ENCODE data around the gene HACD4.

The HACD4 gene, protein sequence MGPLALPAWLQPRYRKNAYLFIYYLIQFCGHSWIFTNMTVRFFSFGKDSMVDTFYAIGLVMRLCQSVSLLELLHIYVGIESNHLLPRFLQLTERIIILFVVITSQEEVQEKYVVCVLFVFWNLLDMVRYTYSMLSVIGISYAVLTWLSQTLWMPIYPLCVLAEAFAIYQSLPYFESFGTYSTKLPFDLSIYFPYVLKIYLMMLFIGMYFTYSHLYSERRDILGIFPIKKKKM

DNA sequence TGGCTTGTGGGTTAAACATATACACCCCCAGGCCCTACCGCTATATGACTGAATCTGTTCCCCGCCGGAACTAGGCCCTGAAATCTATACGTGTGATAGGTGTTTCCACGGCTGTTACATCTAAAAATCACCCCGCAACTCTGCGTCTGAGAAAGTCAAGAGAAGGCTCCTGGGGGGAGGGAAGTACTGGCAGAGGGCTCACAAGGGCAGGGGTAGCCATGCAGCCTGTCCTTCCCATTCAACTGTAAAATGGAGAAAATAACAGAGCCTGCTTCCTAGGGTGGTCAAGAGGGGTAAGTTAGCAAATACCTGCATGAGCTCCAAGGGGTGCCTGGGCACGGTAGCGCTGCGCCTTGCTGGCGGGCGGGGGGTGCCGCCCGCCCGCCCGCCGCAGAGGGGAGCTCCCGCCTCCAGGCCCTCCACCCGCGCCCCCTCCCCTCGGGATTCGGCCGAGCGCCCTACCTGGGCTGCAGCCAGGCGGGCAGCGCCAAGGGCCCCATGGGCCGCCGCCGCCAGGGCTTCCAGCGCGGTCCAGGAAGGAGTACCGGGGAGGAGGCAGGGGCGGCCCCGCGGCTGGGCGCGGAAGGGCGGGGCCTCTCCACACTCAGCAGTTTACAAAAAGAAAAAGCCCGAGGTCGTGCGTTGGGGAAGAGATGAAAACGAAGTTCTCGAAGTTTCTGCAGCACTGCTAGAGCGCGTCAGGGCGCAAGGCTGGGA is at the start of gene HACD4:
Gene HACD4, minus strand, starts transcription at position 550 of the 717 bp plus-strand sequence. Its CDS starts 50 bp downstream, at position 500.
- in situ Hi-C loops (cut with HindIII; ENCODE audit: low sequenced_read_pairs), result no loop called here

DNA sequence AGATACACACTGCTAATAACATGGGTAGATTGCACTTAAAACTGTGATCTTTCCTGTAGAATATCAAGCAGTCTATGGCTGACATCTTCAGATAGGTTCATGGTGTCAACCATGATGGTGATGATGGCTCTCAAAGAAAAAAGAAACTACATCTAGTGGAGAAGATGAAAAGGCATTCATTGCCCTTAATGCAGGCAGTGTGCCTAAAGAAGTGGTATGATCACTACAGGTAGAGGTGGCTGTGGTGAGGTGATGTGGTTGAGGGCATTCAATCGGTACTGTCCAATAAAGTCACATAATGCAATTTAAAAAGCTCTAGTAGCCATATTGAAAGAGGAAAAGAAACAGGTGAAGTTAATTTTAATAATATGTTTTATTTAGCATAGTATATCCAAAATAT is 49.4 kb upstream of the HACD4 start:
- in situ Hi-C loops (cut with HindIII; ENCODE audit: low sequenced_read_pairs), result no loop called here

GRCh38 chr9:21078702-21079101 is 47.3 kb upstream of the HACD4 start:
- in situ Hi-C loops (cut with HindIII; ENCODE audit: low sequenced_read_pairs), result no loop called here

- in situ Hi-C loops (cut with HindIII; ENCODE audit: low sequenced_read_pairs), result no loop called here
These were observed 46.3 kb upstream of the HACD4 start, which contains the start of gene IFNB1 for GRCh38 chr9:21077781-21078180. Gene IFNB1 (minus strand): TSS chr9:21077942. CDS start chr9:21077869, 73 bp downstream.

DNA sequence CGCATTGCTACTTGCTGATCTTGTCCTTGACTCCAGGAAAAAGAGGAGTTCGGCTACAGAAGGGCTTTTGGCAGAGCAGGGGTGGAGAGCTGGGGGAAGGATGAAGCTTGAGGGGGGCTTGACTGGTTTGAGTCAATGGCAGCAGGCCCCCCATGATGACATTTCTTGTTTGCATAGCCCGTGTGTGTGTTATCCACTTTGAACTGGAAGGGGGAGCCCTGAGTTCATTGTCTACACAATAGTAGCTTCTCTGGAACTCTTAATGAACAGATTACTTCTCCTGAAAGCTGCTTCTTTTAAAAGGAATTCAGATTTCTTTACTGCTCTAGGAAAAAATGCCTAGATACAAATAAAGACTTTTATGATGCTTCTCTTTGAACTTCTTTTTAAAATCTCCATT is 44.0 kb upstream of the HACD4 start:
- in situ Hi-C loops (cut with HindIII; ENCODE audit: low sequenced_read_pairs), result no loop called here

- in situ Hi-C loops (cut with HindIII; ENCODE audit: low sequenced_read_pairs), result no loop called here
These were observed 39.5 kb upstream of the HACD4 start for GRCh38 chr9:21070906-21071305.

- in situ Hi-C loops (cut with HindIII; ENCODE audit: low sequenced_read_pairs), result no loop called here
These were observed 38.7 kb upstream of the HACD4 start for GRCh38 chr9:21070171-21070571.

- in situ Hi-C loops (cut with HindIII; ENCODE audit: low sequenced_read_pairs), result no loop called here
These were observed 29.6 kb upstream of the HACD4 start for GRCh38 chr9:21060919-21061561.

DNA sequence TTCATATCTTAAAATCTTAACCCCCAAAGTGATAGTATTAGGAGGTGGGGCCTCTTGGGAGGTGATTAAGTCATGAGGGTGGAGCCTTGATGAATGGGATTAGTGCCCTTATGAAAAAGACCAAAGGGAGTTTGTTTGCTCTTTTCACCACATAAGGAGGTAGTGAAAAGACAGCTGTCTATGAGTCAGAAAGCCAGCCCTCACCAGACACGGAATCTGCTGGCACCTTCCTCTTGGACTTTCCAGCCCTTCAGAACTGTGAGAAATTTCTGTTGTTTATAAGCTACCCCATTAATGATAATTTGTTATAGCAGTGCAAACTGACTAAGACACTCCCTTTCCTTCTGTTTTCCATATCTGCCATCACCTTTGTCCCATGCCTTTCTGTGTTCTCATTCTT is 25.5 kb upstream of the HACD4 start:
- in situ Hi-C loops (cut with HindIII; ENCODE audit: low sequenced_read_pairs), result no loop called here

DNA sequence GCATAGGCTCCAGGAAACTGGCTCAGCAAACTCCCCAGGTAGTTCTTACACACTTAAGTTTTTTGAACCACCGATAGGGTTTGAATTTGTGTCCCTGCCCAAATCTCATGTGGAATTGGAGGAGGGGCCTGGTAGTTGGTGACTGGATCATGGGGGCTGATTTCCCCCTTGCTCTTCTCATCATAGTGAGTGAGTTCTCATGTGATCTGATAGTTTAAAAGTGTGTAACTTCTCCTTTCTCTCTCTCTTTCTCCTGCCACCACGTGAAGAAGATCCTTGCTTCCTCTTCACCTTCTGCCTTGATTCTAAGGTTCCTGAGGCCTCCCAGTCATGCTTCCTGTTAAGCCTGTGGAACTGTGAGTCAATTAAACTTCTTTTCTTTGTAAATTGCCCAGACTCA is 22.4 kb upstream of the HACD4 start:
- in situ Hi-C loops (cut with HindIII; ENCODE audit: low sequenced_read_pairs), result no loop called here

DNA sequence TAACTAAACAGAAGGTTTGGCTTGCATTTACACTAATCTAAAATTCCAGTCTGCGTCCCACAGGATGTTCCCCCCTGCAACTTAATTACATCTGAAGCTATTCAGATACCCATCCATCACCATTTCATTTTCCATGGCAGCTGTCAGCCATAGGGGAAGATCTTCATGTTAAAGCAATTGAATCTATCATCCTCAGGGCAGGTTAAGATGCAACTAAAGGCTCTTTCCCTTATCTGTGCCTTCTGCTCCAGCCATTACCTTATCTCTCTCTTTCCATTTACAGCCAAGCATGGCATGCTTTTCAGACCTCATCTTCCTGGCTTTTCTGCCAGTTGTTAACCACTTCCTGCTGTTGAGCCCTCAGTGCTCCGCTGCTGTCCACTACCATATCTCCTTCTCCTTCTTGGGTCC is 15.8 kb upstream of the HACD4 start:
- in situ Hi-C loops (cut with HindIII; ENCODE audit: low sequenced_read_pairs), result no loop called here

DNA sequence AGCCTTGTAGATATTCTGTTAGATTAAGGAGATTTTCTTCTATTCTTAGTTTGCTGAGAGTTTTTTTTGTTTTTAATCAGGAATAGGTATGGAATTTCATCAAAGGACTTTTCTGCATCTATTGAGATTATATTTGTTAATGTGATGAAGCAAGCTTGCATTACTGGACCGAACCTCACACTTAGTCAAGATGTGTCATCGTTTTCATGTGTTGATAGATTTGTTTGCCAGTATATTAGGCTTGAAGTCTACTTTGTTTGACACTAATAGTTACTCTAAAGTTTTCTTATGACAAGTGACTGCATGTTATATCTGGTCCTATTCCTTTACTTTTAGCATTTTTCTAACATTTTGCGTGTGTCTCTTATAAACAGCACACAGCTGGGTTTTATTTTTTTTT is 12.4 kb upstream of the HACD4 start:
- in situ Hi-C loops (cut with HindIII; ENCODE audit: low sequenced_read_pairs), result no loop called here

DNA sequence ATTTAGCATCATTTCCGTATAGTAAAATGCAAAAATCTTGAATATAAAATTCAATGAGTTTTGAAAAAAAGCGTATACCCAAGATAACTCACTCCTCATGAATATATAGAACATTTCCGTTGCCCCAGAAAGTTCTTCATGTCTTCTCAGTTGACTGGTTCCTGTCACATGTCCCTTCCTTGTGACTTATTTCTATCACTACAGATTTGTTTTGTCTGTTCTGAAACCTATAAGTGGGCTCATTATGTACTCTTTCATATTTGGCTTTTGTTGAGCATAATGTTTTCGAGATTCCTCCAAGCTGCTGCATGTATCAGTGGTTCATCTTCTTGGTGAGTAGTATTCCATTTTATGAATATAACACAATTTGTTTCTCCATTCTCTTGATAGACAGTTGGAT is 11.0 kb upstream of the HACD4 start:
- in situ Hi-C loops (cut with HindIII; ENCODE audit: low sequenced_read_pairs), result no loop called here

GRCh38 chr9:21039302-21039701 is 7.9 kb upstream of the HACD4 start:
- in situ Hi-C loops (cut with HindIII; ENCODE audit: low sequenced_read_pairs), result no loop called here

- in situ Hi-C loops (cut with HindIII; ENCODE audit: low sequenced_read_pairs), result no loop called here
These were observed 5.8 kb upstream of the HACD4 start for GRCh38 chr9:21037278-21037677.

GRCh38 chr9:21031808-21032183 is 356 bp upstream of the HACD4 start:
- in situ Hi-C loops (cut with HindIII; ENCODE audit: low sequenced_read_pairs), result no loop called here

DNA sequence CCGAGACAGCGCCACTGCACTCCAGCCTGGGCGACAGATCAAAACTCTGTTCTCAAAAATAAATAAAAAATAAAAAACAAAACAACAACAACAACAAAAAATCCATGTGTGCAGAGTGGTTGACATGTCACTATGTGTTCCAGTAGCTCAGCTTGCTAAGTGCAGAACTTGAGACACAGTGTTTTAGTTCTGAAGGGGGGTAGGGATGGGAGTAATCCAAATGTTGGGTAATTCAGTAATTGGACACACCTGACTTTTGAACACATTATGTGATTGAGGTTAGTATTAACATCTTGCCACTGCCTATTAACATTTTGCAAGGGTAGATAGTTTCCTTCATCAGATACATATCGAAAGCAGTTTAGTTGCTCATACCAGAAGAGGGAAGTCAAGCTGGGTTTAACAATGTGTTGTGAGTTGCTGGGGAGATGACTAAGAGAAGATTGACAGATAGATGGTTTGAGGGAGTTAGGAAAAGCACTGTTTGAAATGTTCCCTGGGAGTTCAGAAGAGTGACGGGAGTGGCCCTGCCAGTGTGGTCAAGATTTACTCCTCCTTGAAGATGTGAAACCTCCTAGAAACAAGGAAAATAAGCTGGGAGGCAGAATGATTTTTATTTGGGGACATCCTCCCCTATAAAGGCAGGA is 928 bp downstream of the HACD4 start:
- in situ Hi-C loops (cut with HindIII; ENCODE audit: low sequenced_read_pairs), result no loop called here

GRCh38 chr9:21029661-21030060 is 1.8 kb downstream of the HACD4 start:
- in situ Hi-C loops (cut with HindIII; ENCODE audit: low sequenced_read_pairs), result no loop called here

- in situ Hi-C loops (cut with HindIII; ENCODE audit: low sequenced_read_pairs), result no loop called here
These were observed 3.0 kb downstream of the HACD4 start for GRCh38 chr9:21028466-21028865.

GRCh38 chr9:21027295-21027694 is 4.1 kb downstream of the HACD4 start:
- in situ Hi-C loops (cut with HindIII; ENCODE audit: low sequenced_read_pairs), result no loop called here

DNA sequence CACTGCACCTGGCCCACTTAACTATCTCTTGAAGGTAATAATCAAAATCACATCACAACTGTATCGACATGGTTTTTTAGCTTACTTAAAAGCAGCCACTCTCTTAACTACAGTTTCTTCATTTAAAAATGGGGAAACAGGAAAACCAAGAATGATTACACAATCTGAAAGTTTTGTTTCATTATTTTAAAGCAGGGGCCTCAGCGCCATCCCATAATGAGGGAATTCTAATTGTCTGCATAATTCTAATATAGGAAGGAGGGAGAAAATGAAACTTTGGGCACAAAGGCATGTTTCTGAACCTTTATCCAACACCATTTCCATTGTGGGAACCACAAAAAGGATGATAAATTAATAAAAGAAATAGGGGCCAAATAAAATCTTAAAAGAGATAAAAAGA is 7.6 kb downstream of the HACD4 start:
- in situ Hi-C loops (cut with HindIII; ENCODE audit: low sequenced_read_pairs), result no loop called here

GRCh38 chr9:21018177-21018576 is 13.3 kb downstream of the HACD4 start:
- in situ Hi-C loops (cut with HindIII; ENCODE audit: low sequenced_read_pairs), result no loop called here
